ENCODE measurements around the gene AREL1.

DNA sequence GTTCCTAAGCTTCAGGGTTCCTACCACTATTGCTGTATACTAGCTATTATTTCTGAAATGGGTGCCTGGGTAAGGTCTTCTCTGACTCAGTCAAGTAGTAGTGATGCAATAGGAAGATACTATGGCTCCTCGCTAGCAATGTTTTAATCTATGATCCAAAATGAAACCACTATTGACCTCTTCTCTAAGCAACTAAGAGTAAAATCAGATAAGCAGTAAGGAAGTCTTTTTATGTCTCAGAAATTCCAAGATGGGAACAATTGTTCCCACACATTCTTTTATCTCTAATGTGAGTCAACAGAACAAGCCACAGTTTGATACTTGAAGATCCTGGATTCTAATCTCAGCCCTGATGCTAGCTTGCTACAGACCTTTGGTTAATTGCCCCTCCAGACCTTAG is 45.1 kb downstream of the AREL1 start:
- no peak for TF ChIP-seq CTCF (conservative IDR thresholded peaks at IDR 0.05)
- TF ChIP-seq EZH2 (IDR thresholded peaks at IDR 0.05; ENCODE audit: low read depth) = no peak

Measured in PC-9 (cell line).